Loucy (cell line): ENCODE measurements around the gene CACNA2D4.

Source experiments
- H2AFZ ChIP-seq: fragments of 200-600 bp; sonication (generic); 2 replicates; pipeline ENCODE4 v1.6.0; 2016; ENCODE audit warnings: antibody characterized with exemption, mild to moderate bottlenecking, low read length, moderate library complexity
- H3F3A ChIP-seq: fragments of 200-600 bp; 2 replicates; pipeline ENCODE4 v1.6.0; 2016; ENCODE audit warnings: antibody characterized with exemption, low read depth, mild to moderate bottlenecking
- H3K27me3 ChIP-seq: fragments of 200-600 bp; sonication (generic); 2 replicates; pipeline ENCODE4 v1.6.1; 2014; ENCODE audit warnings: low read length, mild to moderate bottlenecking; ENCODE audit not compliant: insufficient read depth, poor library complexity, severe bottlenecking
- H3K36me3 ChIP-seq: fragments of 200-600 bp; sonication (generic); 2 replicates; pipeline ENCODE4 v1.6.1; 2016; ENCODE audit warnings: low read length; ENCODE audit not compliant: insufficient read depth
- H3K4me1 ChIP-seq: fragments of 200-600 bp; sonication (generic); 2 replicates; pipeline ENCODE4 v1.5.1; 2014; ENCODE audit warnings: low read length, mild to moderate bottlenecking; ENCODE audit not compliant: insufficient read depth, poor library complexity, severe bottlenecking
- H3K4me2 ChIP-seq: fragments of 200-600 bp; sonication (generic); 2 replicates; pipeline ENCODE4 v1.6.0; 2014; ENCODE audit warnings: antibody characterized with exemption, low read length, low read depth, mild to moderate bottlenecking; ENCODE audit not compliant: poor library complexity, severe bottlenecking
- H3K4me3 ChIP-seq: fragments of 200-600 bp; sonication (generic); 2 replicates; pipeline ENCODE4 v1.5.1; 2014; ENCODE audit warnings: low read length, mild to moderate bottlenecking, mixed read lengths; ENCODE audit not compliant: poor library complexity, severe bottlenecking
- H3K79me2 ChIP-seq: fragments of 200-600 bp; sonication (generic); 2 replicates; pipeline ENCODE4 v1.6.1; 2014; ENCODE audit warnings: low read length; ENCODE audit not compliant: insufficient read depth
- H3K9ac ChIP-seq: fragments of 200-600 bp; sonication (generic); 2 replicates; pipeline ENCODE4 v1.6.0; 2014; ENCODE audit warnings: mild to moderate bottlenecking, low read depth, low read length, moderate library complexity; ENCODE audit not compliant: poor library complexity, severe bottlenecking
- H3K9me2 ChIP-seq: fragments of 200-600 bp; sonication (generic); replicated peaks from 2 replicates; pipeline ENCODE4 v1.6.1; 2016; ENCODE audit warnings: low read depth, low read length, mixed read lengths
- H3K9me3 ChIP-seq: fragments of 200-600 bp; sonication (generic); 2 replicates; pipeline ENCODE4 v1.6.1; 2014; ENCODE audit warnings: mild to moderate bottlenecking, antibody characterized with exemption, low read length, low read depth; ENCODE audit not compliant: insufficient read depth
- H4K20me1 ChIP-seq: fragments of 200-600 bp; sonication (generic); 2 replicates; pipeline ENCODE4 v1.6.0; 2014; ENCODE audit warnings: antibody characterized with exemption, low read length, mild to moderate bottlenecking; ENCODE audit not compliant: insufficient read depth, poor library complexity, severe bottlenecking
- EZH2phosphoT487 ChIP-seq: fragments of 200-600 bp; IDR thresholded peaks from 2 replicates; pipeline ENCODE4 v1.6.1; 2018; ENCODE audit warnings: antibody characterized with exemption, mild to moderate bottlenecking, moderate library complexity, borderline replicate concordance
- TF ChIP-seq, protein P1 (sequence below): fragments of 200-600 bp; sonication (generic); conservative IDR thresholded peaks from 2 replicates; pipeline ENCODE4 v1.5.1; 2014; ENCODE audit warnings: mild to moderate bottlenecking, antibody characterized with exemption, low read length

Gene CACNA2D4

DNA sequence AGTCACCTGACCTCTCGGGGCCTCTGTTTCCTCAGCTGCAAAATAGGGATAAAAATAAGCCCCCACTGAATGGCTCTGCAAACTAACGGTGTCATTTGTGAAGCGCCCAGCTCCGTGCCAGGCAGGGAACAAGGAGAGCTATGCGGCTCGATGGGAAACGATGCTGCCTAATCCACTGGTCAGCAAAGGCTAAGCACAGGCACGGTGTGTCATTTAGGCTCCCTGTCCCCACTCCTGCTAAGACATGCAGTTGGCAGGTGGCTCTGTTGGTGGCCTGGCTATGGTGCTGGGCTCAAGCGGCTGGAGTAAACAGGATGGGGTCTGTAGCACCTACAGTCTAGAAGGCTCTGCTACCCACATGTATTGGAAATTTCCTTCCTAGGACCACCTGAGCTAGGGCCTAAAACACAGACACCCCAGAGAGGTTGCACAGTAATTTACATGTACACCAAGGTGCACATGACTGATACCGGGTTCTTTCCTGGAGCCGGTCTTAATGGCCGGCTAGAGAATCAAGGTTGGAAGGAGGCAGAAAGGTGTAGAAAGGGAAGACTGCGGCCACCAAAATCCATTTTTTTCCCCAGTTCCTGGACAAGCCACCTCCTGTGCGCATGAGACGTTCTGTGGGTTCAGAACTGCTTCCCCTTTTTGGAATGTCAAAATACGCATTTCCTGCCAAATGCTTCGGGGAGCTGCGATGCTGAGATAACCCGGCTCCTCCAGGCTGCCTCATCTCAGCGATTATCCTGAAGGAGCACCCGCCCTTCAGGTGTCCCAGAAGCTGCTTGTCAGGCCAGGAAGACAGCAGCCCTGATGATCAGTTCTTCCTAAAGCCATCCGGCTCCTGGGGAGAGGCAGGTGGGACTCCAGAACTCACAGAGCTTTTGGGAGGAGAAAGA lies 1.0 kb downstream of the CACNA2D4 start:
- H4K20me1 ChIP-seq: no peaks in the 10 kb centered on the region
- H2AFZ ChIP-seq: no peak overlapping the region
- peak overlapping the region; percentile 72 for H3K9ac ChIP-seq
- no peak for TF ChIP-seq EZH2phosphoT487
- TF ChIP-seq, protein P1, sequence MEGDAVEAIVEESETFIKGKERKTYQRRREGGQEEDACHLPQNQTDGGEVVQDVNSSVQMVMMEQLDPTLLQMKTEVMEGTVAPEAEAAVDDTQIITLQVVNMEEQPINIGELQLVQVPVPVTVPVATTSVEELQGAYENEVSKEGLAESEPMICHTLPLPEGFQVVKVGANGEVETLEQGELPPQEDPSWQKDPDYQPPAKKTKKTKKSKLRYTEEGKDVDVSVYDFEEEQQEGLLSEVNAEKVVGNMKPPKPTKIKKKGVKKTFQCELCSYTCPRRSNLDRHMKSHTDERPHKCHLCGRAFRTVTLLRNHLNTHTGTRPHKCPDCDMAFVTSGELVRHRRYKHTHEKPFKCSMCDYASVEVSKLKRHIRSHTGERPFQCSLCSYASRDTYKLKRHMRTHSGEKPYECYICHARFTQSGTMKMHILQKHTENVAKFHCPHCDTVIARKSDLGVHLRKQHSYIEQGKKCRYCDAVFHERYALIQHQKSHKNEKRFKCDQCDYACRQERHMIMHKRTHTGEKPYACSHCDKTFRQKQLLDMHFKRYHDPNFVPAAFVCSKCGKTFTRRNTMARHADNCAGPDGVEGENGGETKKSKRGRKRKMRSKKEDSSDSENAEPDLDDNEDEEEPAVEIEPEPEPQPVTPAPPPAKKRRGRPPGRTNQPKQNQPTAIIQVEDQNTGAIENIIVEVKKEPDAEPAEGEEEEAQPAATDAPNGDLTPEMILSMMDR: no peak
- H3K4me2 ChIP-seq: peak overlapping the region; percentile 72
- H3K9me2 ChIP-seq: no peaks in the 10 kb centered on the region
- no peak overlapping the region for H3K4me3 ChIP-seq
- no peaks in the 10 kb centered on the region for H3K79me2 ChIP-seq
- no peaks in the 10 kb centered on the region for H3K9me3 ChIP-seq
- H3K27me3 ChIP-seq: no peaks in the 10 kb centered on the region
- H3K4me1 ChIP-seq: peaks cover 60% of the 10 kb centered on the region
- no peaks in the 10 kb centered on the region for H3K36me3 ChIP-seq
- H3F3A ChIP-seq: no peaks in the 10 kb centered on the region

DNA sequence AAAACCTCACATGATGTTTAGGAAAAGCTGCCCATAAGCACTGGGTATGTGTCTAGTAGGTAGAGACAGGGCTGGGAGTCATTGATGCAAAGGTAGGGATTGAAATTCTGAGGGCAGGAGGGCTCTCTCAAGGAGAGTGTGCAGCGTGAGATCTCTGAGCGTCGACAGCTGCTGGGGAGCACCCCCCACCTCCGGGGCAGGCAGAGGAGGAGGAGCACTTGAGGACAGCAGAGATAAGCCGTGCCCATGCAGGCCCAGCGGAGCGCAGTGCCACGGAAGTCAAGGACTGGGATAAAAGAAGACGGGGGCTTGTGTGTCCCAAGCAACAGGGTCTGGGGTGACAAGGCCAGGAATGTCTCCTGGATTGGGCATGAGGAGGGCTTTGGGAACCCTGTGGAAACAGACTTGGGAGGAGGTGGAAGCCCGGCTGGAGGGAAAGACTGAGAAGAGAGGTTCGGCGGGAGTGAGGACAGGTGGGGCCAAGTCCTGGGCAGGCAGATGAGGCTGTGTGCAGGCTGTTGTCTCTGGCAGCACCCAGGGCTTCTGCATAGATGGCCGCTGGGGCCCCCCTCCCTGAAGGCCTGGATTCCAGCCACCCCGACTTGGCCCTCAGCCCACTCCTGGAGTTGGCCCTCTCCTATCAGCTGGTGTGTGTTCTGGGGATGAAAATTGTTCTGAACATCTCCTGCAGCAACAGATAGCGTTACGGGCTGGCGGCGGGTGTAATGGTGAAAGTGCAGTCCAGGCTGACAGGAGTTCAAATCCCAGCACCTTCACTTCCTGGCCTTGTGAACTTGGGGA lies 1.9 kb downstream of the CACNA2D4 start:
- Histone ChIP-seq H3K9ac (peak overlapping the region; percentile 72), H3K9me2 (no peaks in the 10 kb centered on the region), H3F3A (no peaks in the 10 kb centered on the region), H3K27me3 (no peaks in the 10 kb centered on the region), H2AFZ (peak overlapping the region; percentile 49; the same call in 1 of the 2 replicates), H3K36me3 (no peaks in the 10 kb centered on the region), H3K4me3 (peak overlapping the region; percentile 53), H3K4me2 (peak overlapping the region; percentile 72), H3K4me1 (peaks cover 60% of the 10 kb centered on the region), H3K9me3 (no peaks in the 10 kb centered on the region), H4K20me1 (no peaks in the 10 kb centered on the region), H3K79me2 (no peaks in the 10 kb centered on the region)
- no peak for TF ChIP-seq EZH2phosphoT487
- TF ChIP-seq, protein P1: no peak

DNA sequence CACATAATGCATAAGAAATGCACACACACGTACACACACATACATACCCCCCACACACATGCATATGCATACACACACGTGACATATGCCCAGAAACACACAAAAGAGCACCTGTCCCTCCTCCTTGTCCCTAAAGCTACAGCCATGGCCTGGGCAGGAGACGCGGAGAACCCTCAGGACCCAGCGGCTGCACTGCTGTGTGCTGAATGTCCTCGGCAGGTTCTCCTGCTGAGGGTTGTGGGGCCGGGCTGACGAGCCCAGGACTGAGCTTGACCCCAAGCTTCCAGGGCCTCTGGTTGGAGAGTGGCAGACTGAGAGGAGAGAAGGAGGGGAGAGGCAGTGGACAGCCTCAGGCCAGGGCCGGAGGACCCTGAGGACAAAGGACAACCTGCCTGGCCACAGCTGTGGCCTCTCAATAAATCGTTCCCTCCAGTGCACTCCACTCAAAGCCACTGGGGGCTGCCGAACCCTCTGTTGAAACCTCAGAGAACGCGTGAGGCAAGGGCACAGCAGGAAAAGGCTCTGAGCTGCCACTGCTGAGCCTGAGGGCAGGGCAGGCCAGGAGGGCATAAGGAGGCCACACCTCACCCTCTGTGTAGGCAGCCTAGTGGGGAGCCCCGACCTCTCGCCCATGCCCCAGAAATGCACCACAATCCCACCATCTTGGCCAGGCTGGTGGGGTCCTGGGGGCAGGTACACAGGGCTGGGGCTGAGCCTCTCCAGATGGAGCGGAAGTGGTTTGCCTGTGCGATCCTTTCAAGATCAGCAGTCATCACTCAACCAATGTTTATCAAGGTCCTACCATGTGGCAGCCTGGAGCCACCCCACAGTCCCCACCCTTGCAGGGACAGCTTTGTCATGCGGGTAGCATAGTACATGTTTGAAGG lies 3.1 kb downstream of the CACNA2D4 start:
- peak overlapping the region; percentile 72 for H3K4me2 ChIP-seq
- peak overlapping the region; percentile 49 for H2AFZ ChIP-seq
- H4K20me1 ChIP-seq: no peaks in the 10 kb centered on the region
- TF ChIP-seq, protein P1: peak; percentile 29
- no peak for TF ChIP-seq EZH2phosphoT487
- no peaks in the 10 kb centered on the region for H3F3A ChIP-seq
- no peaks in the 10 kb centered on the region for H3K9me3 ChIP-seq
- H3K36me3 ChIP-seq: no peaks in the 10 kb centered on the region
- H3K4me1 ChIP-seq: peaks cover 55% of the 10 kb centered on the region
- peak overlapping the region; percentile 72 for H3K9ac ChIP-seq
- H3K27me3 ChIP-seq: no peaks in the 10 kb centered on the region
- no peaks in the 10 kb centered on the region for H3K79me2 ChIP-seq
- peak overlapping the region; percentile 53 for H3K4me3 ChIP-seq
- no peaks in the 10 kb centered on the region for H3K9me2 ChIP-seq
